Tibial artery (tissue), 4 donors: ENCODE results near the gene ARL15.
"Not testable (repeated sequence)": the region's sequence is repeated elsewhere in the genome, so short reads cannot be mapped to it uniquely, and the experiment has no call there.

Experiments
- DNase-seq, 2 donors: peaks; one replicate each; pipeline ENCODE4 v3.0.0-alpha.2; 2019
- H3K27ac ChIP-seq, 2 donors: fragments of 200-600 bp; sonication (generic) in 1 of 2; 1 replicate in 1 of 2; 2 replicates in 1 of 2; pipeline ENCODE4 v1.5.1; 2018 to 2019; ENCODE audit warnings: mild to moderate bottlenecking in 1 of 2
- H3K27me3 ChIP-seq, 2 donors: fragments of 200-600 bp; sonication (generic) in 1 of 2; one replicate each; pipeline versions ENCODE4 v1.5.1 to v1.6.0; 2016 to 2019
- H3K36me3 ChIP-seq, 3 donors: fragments of 200-600 bp; sonication (generic) in 2 of 3; one replicate each; pipeline ENCODE4 v1.5.1; 2016 to 2019; ENCODE audit warnings: mild to moderate bottlenecking in 2 of 3
- H3K4me1 ChIP-seq, 4 donors: fragments of 200-600 bp; sonication (generic) in 2 of 4; 1 replicate in 3 of 4; 2 replicates in 1 of 4; pipeline ENCODE4 v1.5.1; 2016 to 2019
- H3K4me3 ChIP-seq, 2 donors: fragments of 200-600 bp; sonication (generic) in 1 of 2; 1 replicate in 1 of 2; 2 replicates in 1 of 2; pipeline ENCODE4 v1.5.1; 2018 to 2019; ENCODE audit warnings: mild to moderate bottlenecking in 2 of 2
- H3K9me3 ChIP-seq, 3 donors: fragments of 200-600 bp; sonication (generic) in 1 of 3; one replicate each; pipeline ENCODE4 v1.5.1; 2016 to 2019
- CTCF ChIP-seq, 2 experiments: fragments of 200-600 bp in 1 of 2; fragments of 450-650 bp in 1 of 2; IDR thresholded peaks; one replicate each; pipeline ENCODE4 v1.5.1; 2017 to 2019; ENCODE audit warnings: antibody characterized with exemption in 2 of 2, mild to moderate bottlenecking in 1 of 2, moderate library complexity in 1 of 2
- intact Hi-C: fragments of 100-400 bp; cut with DNase I; formaldehyde crosslinking; loops from one replicate; pipeline ENCODE4 v1.15.0; 2023; ENCODE audit warnings: low total_unique reads

The ARL15 gene

GRCh38 chr5:54310433-54311175 lies at the start of gene ARL15:
Gene ARL15, minus strand, starts transcription at chr5:54310573.
- peaks cover 0 to 18% (median 11%) of the 10 kb centered on the region in 4 donors for H3K4me1 ChIP-seq
- intact Hi-C loops: loop anchor here (10.0 kb wide), 1 partner anchor 104 kb away; no protein-coding TSS in a partner anchor
- H3K27ac ChIP-seq: peak within 1 kb of the TSS; percentile 81 to 85
- no peaks in the 10 kb centered on the region for H3K27me3 ChIP-seq
- no peaks in the 10 kb centered on the region for H3K36me3 ChIP-seq
- H3K9me3 ChIP-seq: no peaks in the 10 kb centered on the region
- TF ChIP-seq CTCF (IDR thresholded peaks at IDR 0.05): peak in 1 of 2 experiments; percentile 21
- DNase-seq: peak; percentile 98 to 99
- peak within 1 kb of the TSS; percentile 86 to 97 for H3K4me3 ChIP-seq

- no peaks in the 10 kb centered on the region for H3K36me3 ChIP-seq
- H3K27ac ChIP-seq: peak overlapping the region in 1 of 2 donors; percentile 15
- peaks cover 0 to 10% (median 1%) of the 10 kb centered on the region in 4 donors for H3K4me1 ChIP-seq
- DNase-seq: peak in 1 of 2 donors; percentile 22
- no peak overlapping the region for H3K4me3 ChIP-seq
- intact Hi-C loops: no loop called here
- H3K9me3 ChIP-seq: no peaks in the 10 kb centered on the region
- no peaks in the 10 kb centered on the region for H3K27me3 ChIP-seq
- TF ChIP-seq CTCF (IDR thresholded peaks at IDR 0.05): no peak
Measured at GRCh38 chr5:54360089-54360488, 49.7 kb upstream of the ARL15 start.

GRCh38 chr5:54357408-54358058 lies 47.2 kb upstream of the ARL15 start:
- no peak overlapping the region for H3K27ac ChIP-seq
- H3K27me3 ChIP-seq: no peaks in the 10 kb centered on the region
- H3K36me3 ChIP-seq: no peaks in the 10 kb centered on the region
- TF ChIP-seq CTCF (IDR thresholded peaks at IDR 0.05): no peak
- intact Hi-C loops: no loop called here
- peaks cover 0 to 12% (median 9%) of the 10 kb centered on the region in 3 donors for H3K9me3 ChIP-seq
- no peak overlapping the region for H3K4me3 ChIP-seq
- DNase-seq: no peak
- H3K4me1 ChIP-seq: peaks cover 0 to 10% (median 1%) of the 10 kb centered on the region in 4 donors

- H3K36me3 ChIP-seq, H3K4me3 ChIP-seq, intact Hi-C loops, H3K4me1 ChIP-seq, H3K27me3 ChIP-seq, DNase-seq, H3K27ac ChIP-seq: not testable (repeated sequence)
- H3K9me3 ChIP-seq: peaks cover 0 to 12% (median 9%) of the 10 kb centered on the region in 3 donors
Measured at GRCh38 chr5:54353933-54354564, 43.7 kb upstream of the ARL15 start.

GRCh38 chr5:54352580-54352979 lies 42.2 kb upstream of the ARL15 start:
- H3K27me3 ChIP-seq, H3K36me3 ChIP-seq, H3K4me3 ChIP-seq, DNase-seq, H3K4me1 ChIP-seq, H3K27ac ChIP-seq, intact Hi-C loops: not testable (repeated sequence)
- peaks cover 0 to 12% (median 9%) of the 10 kb centered on the region in 3 donors for H3K9me3 ChIP-seq

- no peak overlapping the region for H3K27ac ChIP-seq
- H3K4me1 ChIP-seq: no peaks in the 10 kb centered on the region
- no peak for TF ChIP-seq CTCF (IDR thresholded peaks at IDR 0.05)
- intact Hi-C loops: no loop called here
- no peaks in the 10 kb centered on the region for H3K36me3 ChIP-seq
- no peaks in the 10 kb centered on the region for H3K27me3 ChIP-seq
- no peak overlapping the region for H3K4me3 ChIP-seq
- no peaks in the 10 kb centered on the region for H3K9me3 ChIP-seq
- DNase-seq: no peak
Measured at GRCh38 chr5:54347221-54347865, 37.0 kb upstream of the ARL15 start.
